ENCODE measurements around the gene DFFB. TPM values are rescaled to one million over a fixed set of nuclear protein-coding genes. Genes with fewer than 3 reads are reported as not detected.
A peak's percentile ranks its signal among the peaks of the same experiment; 100 is the strongest.

DFFB gene
- polyA plus RNA-seq, 3 donors = 5.9 to 14.7 (median 6.6) TPM

GRCh38 chr1:3905266-3905952, 48.1 kb downstream of the DFFB start:
- TF ChIP-seq CTCF (IDR thresholded peaks at IDR 0.05) = no peak
- no peak overlapping the region for H3K9ac ChIP-seq (ENCODE audit: insufficient read depth, low read length, poor library complexity, severe bottlenecking)

GRCh38 chr1:3905953-3906671, 48.8 kb downstream of the DFFB start:
- Mint-ChIP-seq H3K27ac (peak overlapping the region in 1 of 7 donors; percentile 26), H3K36me3 (peaks cover 5% of the 10 kb centered on the region in 2 donors), H3K4me3 (no peak overlapping the region), H3K4me1 (peaks cover 30% of the 10 kb centered on the region), H3K9me3 (peaks cover 0 to 2% (median 0%) of the 10 kb centered on the region in 7 donors), H3K27me3 (ENCODE audit: low read depth in 3 of 3) (peaks cover 19 to 27% (median 19%) of the 10 kb centered on the region in 3 donors)
- H3K79me2 ChIP-seq (ENCODE audit: insufficient read depth, low read length) = no peaks in the 10 kb centered on the region
- intact Hi-C loops (cut with micrococcal nuclease) = loop anchor here in 1 of 2 donors (10.0 kb wide), 2 partner anchors 131 to 281 kb away; partner anchors contain the start of genes SMIM1 and TPRG1L
- no peak overlapping the region for H2AFZ ChIP-seq (ENCODE audit: insufficient read depth, low read depth, low read length, poor library complexity, severe bottlenecking)
- no peak for TF ChIP-seq CTCF (IDR thresholded peaks at IDR 0.05)
- H3K4me3 ChIP-seq (replicated peaks in 1 of 3; ENCODE audit: low read depth in 2 of 3, low read length in 3 of 3) = no peak overlapping the region
- WGBS (ENCODE audit: insufficient coverage) = 83% methylated on average over 18 of the region's 18 CpGs
- H3K27me3 ChIP-seq (ENCODE audit: control insufficient read depth in 2 of 2, insufficient read depth in 2 of 2, low read length in 2 of 2) = peaks cover 0 to 6% of the 10 kb centered on the region in 2 donors
- DNase-seq = no peak
- H3K9me3 ChIP-seq (replicated peaks in 1 of 2; ENCODE audit: control insufficient read depth in 1 of 2, insufficient read depth in 1 of 2, low read length in 2 of 2) = no peaks in the 10 kb centered on the region
- no peak overlapping the region for H3K27ac ChIP-seq (ENCODE audit: low read depth in 1 of 2, low read length in 2 of 2)
- no peaks in the 10 kb centered on the region for H4K20me1 ChIP-seq (ENCODE audit: insufficient read depth, low read length)
- H3K9ac ChIP-seq (ENCODE audit: insufficient read depth, low read length, poor library complexity, severe bottlenecking) = no peak overlapping the region
- no peaks in the 10 kb centered on the region for H3K36me3 ChIP-seq (replicated peaks in 1 of 2; ENCODE audit: control insufficient read depth in 1 of 2, insufficient read depth in 2 of 2, low read length in 2 of 2)
- H3K4me1 ChIP-seq (ENCODE audit: control insufficient read depth in 1 of 2, insufficient read depth in 2 of 2, low read length in 2 of 2) = peaks cover 12 to 19% of the 10 kb centered on the region in 2 donors
- no peak overlapping the region for H3K4me2 ChIP-seq (replicated peaks; ENCODE audit: extremely low read depth, low read length, poor library complexity, severe bottlenecking)

More at GRCh38 chr1:3905266-3905952, 48.1 kb downstream of the DFFB start:
- intact Hi-C loops (cut with micrococcal nuclease) = loop anchor here in 1 of 2 donors (10.0 kb wide), 2 partner anchors 131 to 281 kb away; partner anchors contain the start of genes SMIM1 and TPRG1L
- H3K4me3 ChIP-seq (replicated peaks in 1 of 3; ENCODE audit: low read depth in 2 of 3, low read length in 3 of 3) = no peak overlapping the region
- peaks cover 28% of the 10 kb centered on the region for H3K4me1 Mint-ChIP-seq
- no peak overlapping the region for H3K27ac Mint-ChIP-seq
- no peaks in the 10 kb centered on the region for H4K20me1 ChIP-seq (ENCODE audit: insufficient read depth, low read length)
- peaks cover 12 to 19% of the 10 kb centered on the region in 2 donors for H3K4me1 ChIP-seq (ENCODE audit: control insufficient read depth in 1 of 2, insufficient read depth in 2 of 2, low read length in 2 of 2)
- H3K9me3 Mint-ChIP-seq = no peaks in the 10 kb centered on the region
- H3K27ac ChIP-seq (ENCODE audit: low read depth in 1 of 2, low read length in 2 of 2) = no peak overlapping the region
- H3K9me3 ChIP-seq (replicated peaks in 1 of 2; ENCODE audit: control insufficient read depth in 1 of 2, insufficient read depth in 1 of 2, low read length in 2 of 2) = no peaks in the 10 kb centered on the region
- H3K4me2 ChIP-seq (replicated peaks; ENCODE audit: extremely low read depth, low read length, poor library complexity, severe bottlenecking) = no peak overlapping the region
- DNase-seq = no peak
- no peak overlapping the region for H2AFZ ChIP-seq (ENCODE audit: insufficient read depth, low read depth, low read length, poor library complexity, severe bottlenecking)
- H3K36me3 ChIP-seq (replicated peaks in 1 of 2; ENCODE audit: control insufficient read depth in 1 of 2, insufficient read depth in 2 of 2, low read length in 2 of 2) = no peaks in the 10 kb centered on the region
- WGBS (ENCODE audit: insufficient coverage) = 84% methylated on average over 11 of the region's 19 CpGs
- no peaks in the 10 kb centered on the region for H3K79me2 ChIP-seq (ENCODE audit: insufficient read depth, low read length)
- H3K27me3 ChIP-seq (ENCODE audit: control insufficient read depth in 2 of 2, insufficient read depth in 2 of 2, low read length in 2 of 2) = no peaks in the 10 kb centered on the region
- H3K4me3 Mint-ChIP-seq = no peak overlapping the region
- peaks cover 12 to 21% (median 14%) of the 10 kb centered on the region in 3 donors for H3K27me3 Mint-ChIP-seq (ENCODE audit: low read depth in 3 of 3)
- H3K36me3 Mint-ChIP-seq = peaks cover 5% of the 10 kb centered on the region in 2 donors

All from CD14-positive monocyte (primary cell).